ENCODE measurements around the gene ATP6V1B1.
A peak's percentile ranks its signal among the peaks of the same experiment; 100 is the strongest.

Gene ATP6V1B1

DNA sequence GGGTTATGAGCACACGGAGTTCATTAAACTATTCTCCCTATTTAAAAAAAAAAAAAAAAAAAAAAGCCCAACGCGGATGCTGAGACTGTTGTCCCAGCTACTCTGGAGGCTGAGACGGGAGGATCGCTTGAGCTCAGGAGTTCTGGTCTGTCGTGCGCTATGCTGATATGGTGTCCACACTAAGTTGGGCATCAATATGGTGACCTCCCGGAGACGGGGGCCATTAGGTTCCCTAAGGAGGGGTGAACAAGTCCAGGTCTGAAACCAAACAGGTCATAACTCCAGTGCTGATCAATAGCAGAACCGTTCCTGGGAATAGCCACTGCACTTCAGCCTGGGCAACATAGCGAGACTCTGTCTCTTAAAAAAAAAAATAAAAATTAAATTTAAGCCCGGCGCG lies 29.8 kb downstream of the ATP6V1B1 start:
- TF ChIP-seq ZFX (IDR thresholded peaks at IDR 0.05; ENCODE audit: borderline replicate concordance) (no peak), CTCF (IDR thresholded peaks at IDR 0.05) (no peak)
- H3K27ac ChIP-seq, result no peak overlapping the region

GRCh38 chr2:70966681-70967080 lies 31.0 kb downstream of the ATP6V1B1 start:
- H3K27ac ChIP-seq, result no peak overlapping the region
- TF ChIP-seq ZFX (IDR thresholded peaks at IDR 0.05; ENCODE audit: borderline replicate concordance), result no peak
- no peak for TF ChIP-seq CTCF (IDR thresholded peaks at IDR 0.05)

GRCh38 chr2:70967189-70967588 lies 31.5 kb downstream of the ATP6V1B1 start:
- no peak overlapping the region for H3K27ac ChIP-seq
- TF ChIP-seq ZFX (IDR thresholded peaks at IDR 0.05; ENCODE audit: borderline replicate concordance) (no peak), CTCF (IDR thresholded peaks at IDR 0.05) (no peak)

DNA sequence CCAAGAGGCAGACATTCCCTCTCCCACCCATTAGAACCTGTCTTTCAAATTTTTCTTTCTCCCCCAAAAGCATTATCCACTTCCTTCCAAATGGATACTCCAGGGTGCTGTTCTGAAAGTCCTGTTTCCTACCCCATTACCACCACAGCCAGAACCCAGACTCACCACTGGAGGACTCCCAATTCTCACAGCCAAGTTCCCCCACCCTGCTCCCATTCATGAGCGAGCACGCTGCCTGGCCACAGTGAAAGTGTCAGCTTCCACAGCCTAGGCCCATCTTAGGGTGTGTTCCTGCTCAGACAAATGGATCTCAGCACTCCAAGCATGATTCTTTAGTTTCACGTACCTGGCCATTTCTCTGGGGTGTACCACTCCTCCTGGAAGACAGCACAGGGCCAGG lies 38.9 kb downstream of the ATP6V1B1 start:
- no peak overlapping the region for H3K27ac ChIP-seq
- TF ChIP-seq CTCF (IDR thresholded peaks at IDR 0.05), result no peak
- TF ChIP-seq ZFX (IDR thresholded peaks at IDR 0.05; ENCODE audit: borderline replicate concordance), result no peak

- H3K27ac ChIP-seq, result no peak overlapping the region
- TF ChIP-seq ZFX (IDR thresholded peaks at IDR 0.05; ENCODE audit: borderline replicate concordance), result no peak
- no peak for TF ChIP-seq CTCF (IDR thresholded peaks at IDR 0.05)
These were observed 39.5 kb downstream of the ATP6V1B1 start for GRCh38 chr2:70975237-70975636.

DNA sequence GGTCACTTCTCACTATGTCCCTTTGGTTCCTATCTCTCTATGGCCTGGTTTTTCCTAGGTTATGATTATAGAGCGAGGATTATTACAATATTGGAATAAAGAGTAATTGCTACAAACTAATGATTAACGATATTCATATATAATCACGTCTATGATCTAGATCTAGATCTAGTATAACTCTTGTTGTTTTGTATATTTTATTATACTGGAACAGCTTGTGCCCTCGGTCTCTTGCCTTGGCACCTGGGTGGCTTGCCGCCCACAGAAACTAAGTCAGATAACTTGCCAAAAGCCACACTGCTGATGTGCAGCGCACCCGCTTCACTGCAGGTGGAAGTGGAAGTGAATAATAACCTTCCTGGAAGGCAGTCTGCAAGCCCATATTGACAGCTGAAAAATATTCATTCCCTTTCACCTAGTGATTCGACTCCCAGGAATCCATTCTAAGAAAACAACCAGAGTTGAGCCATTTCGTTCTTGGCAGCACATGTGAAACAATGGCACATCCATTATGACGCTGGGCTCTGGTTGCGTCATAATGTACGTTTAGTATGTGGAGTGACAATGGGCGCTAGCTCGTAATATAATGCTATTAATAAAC lies 42.0 kb downstream of the ATP6V1B1 start:
- TF ChIP-seq ZFX (IDR thresholded peaks at IDR 0.05; ENCODE audit: borderline replicate concordance) (no peak), CTCF (IDR thresholded peaks at IDR 0.05) (peak; percentile 38)
- peak overlapping the region; percentile 32 for H3K27ac ChIP-seq

GRCh38 chr2:70978341-70979179 lies 42.9 kb downstream of the ATP6V1B1 start, which contains the start of gene ANKRD53:
Gene ANKRD53 (plus strand): TSS chr2:70978630. CDS start chr2:70978646, 16 bp downstream.
- TF ChIP-seq ZFX (IDR thresholded peaks at IDR 0.05; ENCODE audit: borderline replicate concordance) (no peak), CTCF (IDR thresholded peaks at IDR 0.05) (no peak)
- H3K27ac ChIP-seq, result peak within 1 kb of the TSS; percentile 32
